ENCODE results near the gene KDM1A. TPM values are rescaled to one million over a fixed set of nuclear protein-coding genes. Genes with fewer than 3 reads are reported as not detected.

Gene KDM1A
- total and polyA plus RNA-seq, 9 of the 15 experiments (the other 6 are each of a cell fraction or from before 2014, with no cell fraction given), result 59.2 to 181 (median 168) TPM

DNA sequence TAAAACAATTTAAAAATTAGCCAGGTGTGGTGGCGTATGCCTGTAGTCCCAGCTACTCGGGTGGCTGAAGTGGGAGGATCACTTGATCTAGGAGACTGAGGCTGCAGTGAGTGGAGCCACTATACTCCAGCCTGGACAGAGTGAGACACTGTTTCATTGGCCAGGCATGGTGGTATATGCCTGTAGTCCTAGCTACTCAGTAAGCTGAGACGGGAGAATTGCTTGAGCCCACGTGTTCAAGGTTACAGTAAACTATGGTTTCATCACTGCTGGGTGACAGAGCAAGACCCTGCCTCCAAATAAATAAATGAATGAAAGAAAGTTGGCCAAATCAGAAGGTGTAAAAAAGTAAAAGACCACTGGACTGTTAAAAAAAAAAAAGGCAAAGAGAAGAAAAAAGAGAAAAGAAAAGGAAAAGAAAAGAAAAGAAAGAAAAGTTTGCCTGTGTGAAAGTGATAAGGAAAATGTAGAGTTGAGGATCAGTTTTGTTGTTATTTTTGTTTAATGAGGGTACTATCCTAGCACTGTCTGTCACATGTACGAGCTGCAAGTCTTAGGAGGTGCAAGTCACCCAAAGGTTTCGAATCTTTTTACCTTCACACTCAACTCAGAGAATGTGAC lies 97.1 kb downstream of the KDM1A start:
- FAIRE-seq, result no peak
- WGBS (ENCODE audit: insufficient coverage, low coverage, missing lambda C conversion rate), result 36% methylated on average over 6 of the region's 6 CpGs
- peak overlapping the region; percentile 4; the same call in 1 of the 2 replicates for H3K4me2 ChIP-seq (ENCODE audit: insufficient read depth, low read length)
- peaks cover 35 to 59% of the 10 kb centered on the region in 2 experiments for H3K4me1 ChIP-seq (replicated peaks in 1 of 2; ENCODE audit: control insufficient read depth in 2 of 2, insufficient read depth in 2 of 2, low read length in 2 of 2)
- H3K27me3 ChIP-seq (ENCODE audit: control insufficient read depth in 2 of 2, insufficient read depth in 2 of 2, low read length in 2 of 2), result no peaks in the 10 kb centered on the region
- no peaks in the 10 kb centered on the region for H3K9me3 ChIP-seq (replicated peaks; ENCODE audit: control insufficient read depth, insufficient read depth, low read depth, low read length)
- H3K4me3 ChIP-seq, result no peak overlapping the region
- peak in 2 of 4 experiments; percentile 37 to 50 for DNase-seq (ENCODE audit: extremely low read depth in 1 of 4, low spot score in 3 of 4)
- ATAC-seq, result peak; percentile 49
- peaks cover 83% of the 10 kb centered on the region for H3K79me2 ChIP-seq (ENCODE audit: control insufficient read depth, insufficient read depth, low read length)
- peak overlapping the region; percentile 25 for H2AFZ ChIP-seq (ENCODE audit: low read depth, low read length)
- in situ Hi-C loops (cut with MboI), result no loop called here
- no peaks in the 10 kb centered on the region for H3K9me1 ChIP-seq (ENCODE audit: control insufficient read depth, insufficient read depth, low read length)
- peak overlapping the region in 1 of 2 experiments; percentile 29; a peak in 3 of 4 replicates for H3K9ac ChIP-seq (ENCODE audit: insufficient read depth in 1 of 2, low read depth in 2 of 2, low read length in 2 of 2)
- H3K36me3 ChIP-seq (ENCODE audit: control insufficient read depth, insufficient read depth, low read length), result no peaks in the 10 kb centered on the region
- ChIA-PET POLR2A (interaction anchor here (0.6 to 5.2 kb wide), 5 partner anchors 11 to 425 kb away, joined by 3 to 28 read pairs (median 9); no protein-coding TSS in a partner anchor), CTCF (ENCODE audit: low intra/inter-chr PET ratio) (no interaction called here)
- intact Hi-C loops (cut with micrococcal nuclease), result no loop called here
- no peaks in the 10 kb centered on the region for H4K20me1 ChIP-seq (replicated peaks; ENCODE audit: control insufficient read depth, insufficient read depth, low read length)
- H3K27ac ChIP-seq (ENCODE audit: extremely low read depth, low read depth, low read length), result peak overlapping the region; percentile 72
- no TSS peak for BruUV-seq (replicated peaks)
- TF ChIP-seq ZC3H8 (IDR thresholded peaks at IDR 0.05), result 0 out of 2 replicates have a peak, but pooled peaks have one; percentile 18
- TF ChIP-seq MCM7 (IDR thresholded peaks at IDR 0.05), result no peak
- TF ChIP-seq ZNF347 (CRISPR knock-in tag; IDR thresholded peaks at IDR 0.05; ENCODE audit: low read depth), result no peak
- TF ChIP-seq, protein P1, sequence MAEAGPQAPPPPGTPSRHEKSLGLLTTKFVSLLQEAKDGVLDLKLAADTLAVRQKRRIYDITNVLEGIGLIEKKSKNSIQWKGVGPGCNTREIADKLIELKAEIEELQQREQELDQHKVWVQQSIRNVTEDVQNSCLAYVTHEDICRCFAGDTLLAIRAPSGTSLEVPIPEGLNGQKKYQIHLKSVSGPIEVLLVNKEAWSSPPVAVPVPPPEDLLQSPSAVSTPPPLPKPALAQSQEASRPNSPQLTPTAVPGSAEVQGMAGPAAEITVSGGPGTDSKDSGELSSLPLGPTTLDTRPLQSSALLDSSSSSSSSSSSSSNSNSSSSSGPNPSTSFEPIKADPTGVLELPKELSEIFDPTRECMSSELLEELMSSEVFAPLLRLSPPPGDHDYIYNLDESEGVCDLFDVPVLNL (CRISPR knock-in tag; IDR thresholded peaks at IDR 0.05; ENCODE audit: low read depth), result no peak
- peak; percentile 53 for TF ChIP-seq NCOA4 (IDR thresholded peaks at IDR 0.05; ENCODE audit: partially characterized antibody)
- TF ChIP-seq, protein P2, sequence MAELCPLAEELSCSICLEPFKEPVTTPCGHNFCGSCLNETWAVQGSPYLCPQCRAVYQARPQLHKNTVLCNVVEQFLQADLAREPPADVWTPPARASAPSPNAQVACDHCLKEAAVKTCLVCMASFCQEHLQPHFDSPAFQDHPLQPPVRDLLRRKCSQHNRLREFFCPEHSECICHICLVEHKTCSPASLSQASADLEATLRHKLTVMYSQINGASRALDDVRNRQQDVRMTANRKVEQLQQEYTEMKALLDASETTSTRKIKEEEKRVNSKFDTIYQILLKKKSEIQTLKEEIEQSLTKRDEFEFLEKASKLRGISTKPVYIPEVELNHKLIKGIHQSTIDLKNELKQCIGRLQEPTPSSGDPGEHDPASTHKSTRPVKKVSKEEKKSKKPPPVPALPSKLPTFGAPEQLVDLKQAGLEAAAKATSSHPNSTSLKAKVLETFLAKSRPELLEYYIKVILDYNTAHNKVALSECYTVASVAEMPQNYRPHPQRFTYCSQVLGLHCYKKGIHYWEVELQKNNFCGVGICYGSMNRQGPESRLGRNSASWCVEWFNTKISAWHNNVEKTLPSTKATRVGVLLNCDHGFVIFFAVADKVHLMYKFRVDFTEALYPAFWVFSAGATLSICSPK (IDR thresholded peaks at IDR 0.05; ENCODE audit: borderline replicate concordance), result 0 out of 2 replicates have a peak, but pooled peaks have one; percentile 33
- TF ChIP-seq NFIX (CRISPR knock-in tag; IDR thresholded peaks at IDR 0.05; ENCODE audit: low read depth), result no peak
- TF ChIP-seq, protein P3, sequence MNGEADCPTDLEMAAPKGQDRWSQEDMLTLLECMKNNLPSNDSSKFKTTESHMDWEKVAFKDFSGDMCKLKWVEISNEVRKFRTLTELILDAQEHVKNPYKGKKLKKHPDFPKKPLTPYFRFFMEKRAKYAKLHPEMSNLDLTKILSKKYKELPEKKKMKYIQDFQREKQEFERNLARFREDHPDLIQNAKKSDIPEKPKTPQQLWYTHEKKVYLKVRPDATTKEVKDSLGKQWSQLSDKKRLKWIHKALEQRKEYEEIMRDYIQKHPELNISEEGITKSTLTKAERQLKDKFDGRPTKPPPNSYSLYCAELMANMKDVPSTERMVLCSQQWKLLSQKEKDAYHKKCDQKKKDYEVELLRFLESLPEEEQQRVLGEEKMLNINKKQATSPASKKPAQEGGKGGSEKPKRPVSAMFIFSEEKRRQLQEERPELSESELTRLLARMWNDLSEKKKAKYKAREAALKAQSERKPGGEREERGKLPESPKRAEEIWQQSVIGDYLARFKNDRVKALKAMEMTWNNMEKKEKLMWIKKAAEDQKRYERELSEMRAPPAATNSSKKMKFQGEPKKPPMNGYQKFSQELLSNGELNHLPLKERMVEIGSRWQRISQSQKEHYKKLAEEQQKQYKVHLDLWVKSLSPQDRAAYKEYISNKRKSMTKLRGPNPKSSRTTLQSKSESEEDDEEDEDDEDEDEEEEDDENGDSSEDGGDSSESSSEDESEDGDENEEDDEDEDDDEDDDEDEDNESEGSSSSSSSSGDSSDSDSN (IDR thresholded peaks at IDR 0.05; ENCODE audit: borderline replicate concordance in 1 of 2, low read depth in 2 of 2, low read length in 2 of 2), result no peak
- no peak for TF ChIP-seq CEBPG (CRISPR knock-in tag; IDR thresholded peaks at IDR 0.05)
- TF ChIP-seq CEBPG (tag; conservative IDR thresholded peaks at IDR 0.05 in 1 of 2, IDR thresholded peaks at IDR 0.05 in 1 of 2), result no peak
- no peak for TF ChIP-seq NEUROD1 (IDR thresholded peaks at IDR 0.05; ENCODE audit: borderline replicate concordance, low read depth, low read length, partially characterized antibody)
- no peak for TF ChIP-seq MCM2 (IDR thresholded peaks at IDR 0.05; ENCODE audit: low read depth)
- no peak for TF ChIP-seq ZNF444 (CRISPR knock-in tag; IDR thresholded peaks at IDR 0.05)
- no peak for TF ChIP-seq ZNF717 (CRISPR knock-in tag; IDR thresholded peaks at IDR 0.05)
- TF ChIP-seq, protein P4, sequence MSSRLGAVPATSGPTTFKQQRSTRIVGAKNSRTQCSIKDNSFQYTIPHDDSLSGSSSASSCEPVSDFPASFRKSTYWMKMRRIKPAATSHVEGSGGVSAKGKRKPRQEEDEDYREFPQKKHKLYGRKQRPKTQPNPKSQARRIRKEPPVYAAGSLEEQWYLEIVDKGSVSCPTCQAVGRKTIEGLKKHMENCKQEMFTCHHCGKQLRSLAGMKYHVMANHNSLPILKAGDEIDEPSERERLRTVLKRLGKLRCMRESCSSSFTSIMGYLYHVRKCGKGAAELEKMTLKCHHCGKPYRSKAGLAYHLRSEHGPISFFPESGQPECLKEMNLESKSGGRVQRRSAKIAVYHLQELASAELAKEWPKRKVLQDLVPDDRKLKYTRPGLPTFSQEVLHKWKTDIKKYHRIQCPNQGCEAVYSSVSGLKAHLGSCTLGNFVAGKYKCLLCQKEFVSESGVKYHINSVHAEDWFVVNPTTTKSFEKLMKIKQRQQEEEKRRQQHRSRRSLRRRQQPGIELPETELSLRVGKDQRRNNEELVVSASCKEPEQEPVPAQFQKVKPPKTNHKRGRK (tag; IDR thresholded peaks at IDR 0.05), result peak; percentile 82

Data from K562 (cell line).